T follicular helper cell (primary cell): ENCODE measurements around the gene IMMP2L.
"Not testable (repeated sequence)": the region's sequence is repeated elsewhere in the genome, so short reads cannot be mapped to it uniquely, and the experiment has no call there.

ENCODE experiments used
- DNase-seq: peaks from one replicate; pipeline ENCODE4 v3.0.0-alpha.2; 2020; ENCODE audit warnings: low read depth
- total RNA-seq, 2 experiments: gene quantifications; one replicate each; lab custom pipeline; 2026; lab: John Stamatoyannopoulos, UW

Gene IMMP2L
- total RNA-seq: 8.6 to 13.4 reads per million in 2 experiments

DNA sequence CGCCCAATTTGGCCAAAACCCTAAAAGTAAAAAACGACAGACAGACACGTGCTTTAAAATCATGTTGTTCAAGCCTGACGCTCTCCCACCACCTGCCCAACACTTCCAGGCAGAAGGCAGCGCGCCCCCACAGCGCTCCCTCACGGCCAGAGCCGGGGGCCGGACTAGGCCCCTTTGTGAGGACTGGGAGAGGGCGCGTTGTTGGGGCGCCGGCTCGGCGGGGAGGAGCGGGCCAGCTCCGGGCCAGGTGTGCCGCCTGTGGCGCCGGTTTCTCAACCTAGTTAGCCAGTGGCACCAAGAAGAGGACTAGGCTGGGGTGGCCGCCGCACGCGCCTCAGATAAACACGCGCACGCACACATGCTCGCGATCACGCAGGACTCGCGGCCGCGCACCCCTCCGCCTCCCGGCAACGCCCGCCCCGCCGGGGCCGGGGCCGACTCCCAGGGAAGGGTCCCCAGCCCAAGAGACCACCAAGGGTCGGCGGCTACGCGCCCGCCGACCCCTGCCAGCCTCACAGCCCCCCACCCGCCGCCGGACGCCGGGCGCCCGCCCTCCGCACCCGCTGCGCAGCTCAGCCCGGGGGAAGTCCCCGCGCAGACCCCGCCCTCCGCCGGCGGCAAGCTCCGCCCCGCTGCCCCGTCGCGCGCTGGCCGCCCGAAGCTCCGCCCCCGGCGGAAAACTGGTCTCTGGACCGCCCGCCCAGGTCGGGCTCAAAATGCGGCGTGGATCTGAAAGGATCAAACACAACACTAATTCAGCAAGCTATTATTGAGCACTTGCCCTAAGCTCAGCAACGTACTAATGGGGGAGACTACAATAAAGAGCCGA lies at the start of gene IMMP2L:
IMMP2L (minus strand) TSS at position 589 of the 829 bp plus-strand sequence.
- peak; percentile 80 for DNase-seq

DNA sequence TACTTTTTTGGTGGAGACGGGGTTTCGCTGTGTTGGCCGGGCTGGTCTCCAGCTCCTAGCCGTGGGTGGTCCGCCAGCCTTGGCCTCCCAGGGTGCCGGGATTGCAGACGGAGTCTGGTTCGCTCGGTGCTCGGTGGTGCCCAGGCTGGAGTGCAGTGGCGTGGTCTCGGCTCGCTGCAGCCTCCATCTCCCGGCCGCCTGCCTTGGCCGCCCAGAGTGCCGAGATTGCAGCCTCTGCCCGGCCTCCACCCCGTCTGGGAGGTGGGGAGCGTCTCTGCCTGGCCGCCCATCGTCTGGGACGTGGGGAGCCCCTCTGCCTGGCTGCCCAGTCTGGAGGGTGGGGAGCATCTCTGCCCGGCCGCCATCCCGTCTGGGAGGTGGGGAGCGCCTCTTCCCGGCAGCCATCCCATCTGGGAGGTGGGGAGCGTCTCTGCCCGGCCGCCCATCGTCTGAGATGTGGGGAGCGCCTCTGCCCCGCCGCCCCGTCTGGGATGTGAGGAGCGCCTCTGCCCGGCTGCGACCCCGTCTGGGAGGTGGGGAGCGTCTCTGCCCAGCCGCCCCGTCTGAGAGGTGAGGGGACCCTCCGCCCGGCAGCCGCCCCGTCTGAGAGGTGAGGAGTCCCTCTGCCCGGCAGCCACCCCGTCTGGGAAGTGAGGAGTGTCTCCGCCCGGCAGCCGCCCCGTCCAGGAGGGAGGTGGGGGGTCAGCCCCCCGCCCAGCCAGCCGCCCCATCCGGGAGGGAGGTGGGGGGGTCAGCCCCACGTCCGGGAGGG lies 47.4 kb upstream of the IMMP2L start:
- DNase-seq: not testable (repeated sequence)

DNA sequence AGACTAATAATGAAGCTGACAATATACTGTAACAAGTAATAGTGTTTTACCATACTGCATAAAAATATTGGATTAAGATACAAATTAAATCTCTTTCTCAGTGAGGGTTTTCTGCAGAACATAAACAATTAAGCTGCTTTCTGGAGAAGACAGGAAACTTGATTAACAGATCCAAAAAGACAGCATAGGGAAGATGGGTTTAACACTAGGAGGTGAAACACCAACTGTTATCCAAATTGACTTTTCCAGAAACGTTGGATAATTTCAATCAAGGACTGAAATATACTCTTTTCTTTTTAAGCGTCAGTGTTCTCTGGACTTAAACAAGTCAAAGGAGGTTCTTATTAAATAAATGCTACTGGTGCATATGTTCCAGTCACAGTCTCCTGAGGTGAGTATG lies 45.3 kb upstream of the IMMP2L start:
- no peak for DNase-seq

- DNase-seq: no peak
These were observed 43.0 kb upstream of the IMMP2L start for GRCh38 chr7:111605246-111605645.

- no peak for DNase-seq
These were observed 37.8 kb upstream of the IMMP2L start for GRCh38 chr7:111600091-111600490.

- no peak for DNase-seq
These were observed 33.5 kb upstream of the IMMP2L start for GRCh38 chr7:111595780-111596179.

DNA sequence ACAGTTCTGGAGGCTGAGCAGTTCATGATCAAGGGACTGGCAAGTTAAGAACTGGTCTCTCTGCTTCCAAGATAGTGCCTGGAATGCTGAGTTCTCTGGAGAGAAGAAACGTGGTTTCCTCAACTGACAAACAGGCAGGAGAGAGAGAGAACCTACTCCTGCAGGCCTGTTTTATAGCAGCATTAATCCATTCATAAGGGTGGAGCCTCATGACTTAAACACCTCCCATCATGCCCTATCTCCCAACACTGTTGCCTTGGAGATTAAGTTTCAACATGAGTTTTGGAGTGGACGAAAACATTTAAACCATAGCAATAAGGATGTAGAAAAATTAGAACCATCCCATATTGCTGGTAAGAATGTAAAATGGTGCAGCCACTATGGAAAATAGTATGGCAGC lies 32.3 kb upstream of the IMMP2L start:
- DNase-seq: no peak

DNA sequence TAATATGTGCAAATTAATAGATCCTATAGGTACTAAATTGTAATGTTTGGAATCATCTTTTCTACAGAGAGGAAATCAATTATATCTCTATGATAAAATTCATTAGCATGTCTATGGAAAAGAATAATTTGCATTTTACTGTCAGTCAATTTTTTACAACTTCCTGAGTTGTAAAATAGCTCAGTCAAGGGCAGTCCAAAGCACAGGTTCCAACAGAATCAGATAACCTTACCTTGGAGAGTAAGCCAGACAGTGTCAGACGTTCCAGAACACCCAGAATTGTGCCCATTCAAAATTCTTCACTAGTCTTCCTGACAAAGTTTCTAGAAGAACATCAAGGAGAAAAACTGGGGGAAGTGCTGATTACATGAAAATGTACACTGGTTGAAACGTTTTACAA lies 31.1 kb upstream of the IMMP2L start:
- no peak for DNase-seq

GRCh38 chr7:111588065-111588433 lies 25.8 kb upstream of the IMMP2L start:
- DNase-seq: no peak

DNA sequence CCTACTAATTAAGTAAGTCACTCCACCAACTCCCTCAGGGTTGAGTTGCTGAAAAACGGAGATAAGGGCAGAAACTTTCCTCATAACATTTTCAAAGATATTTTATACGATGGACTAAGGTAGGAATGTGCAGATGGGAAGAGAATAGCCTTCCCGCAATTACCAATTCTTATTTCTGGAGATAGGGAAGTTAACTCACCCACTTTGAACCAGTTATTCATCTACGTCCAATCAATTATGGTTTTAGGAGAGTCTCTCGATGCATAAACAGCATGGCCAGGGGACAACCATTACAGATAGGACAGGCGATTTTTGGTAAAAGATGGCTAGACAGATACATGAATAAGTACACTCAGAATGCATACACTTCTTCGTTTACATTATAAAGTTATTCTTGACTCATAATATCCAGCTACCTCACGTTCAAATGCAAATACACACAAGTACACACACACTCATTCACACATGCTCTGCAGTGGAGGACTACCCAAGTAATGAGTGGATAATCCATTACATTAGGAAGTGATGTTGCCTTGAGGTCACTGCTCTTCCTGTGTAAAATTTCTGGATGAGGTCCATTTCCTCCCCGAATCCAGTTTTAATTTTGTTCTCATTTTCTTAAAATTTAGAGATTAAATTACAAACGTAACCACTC lies 25.2 kb upstream of the IMMP2L start:
- no peak for DNase-seq

DNA sequence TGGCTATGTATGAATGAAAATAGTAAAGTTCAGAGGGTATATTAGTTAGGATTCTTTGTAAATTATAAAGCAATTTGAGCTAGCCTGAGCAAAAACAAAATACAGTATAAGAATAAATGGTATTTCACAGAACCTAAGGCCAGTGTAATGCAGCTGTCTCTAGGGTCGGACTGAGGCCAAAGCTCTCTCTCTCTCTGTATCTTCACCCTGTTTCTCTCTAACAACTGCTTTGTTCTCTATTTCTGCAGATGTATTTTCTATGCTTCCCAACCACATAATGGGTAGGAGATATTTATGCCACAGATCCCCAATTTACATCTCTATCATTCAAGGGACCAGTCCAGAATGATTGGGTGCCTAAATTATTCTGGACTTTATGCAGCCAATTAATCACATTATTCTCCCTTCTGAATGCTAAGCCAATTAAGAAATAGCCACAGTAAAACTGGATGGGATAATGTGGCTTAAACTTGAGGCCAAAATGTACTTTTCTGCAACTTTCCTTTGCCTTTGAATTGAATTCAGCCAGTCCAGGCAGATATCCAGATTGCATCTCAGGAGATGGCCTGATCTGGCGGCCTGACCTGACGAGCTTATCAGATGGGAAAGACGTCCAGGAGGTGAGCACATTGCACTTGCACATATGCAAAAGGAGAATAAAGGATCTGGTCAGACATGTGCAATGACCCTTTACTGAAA lies 24.6 kb upstream of the IMMP2L start:
- DNase-seq: no peak

DNA sequence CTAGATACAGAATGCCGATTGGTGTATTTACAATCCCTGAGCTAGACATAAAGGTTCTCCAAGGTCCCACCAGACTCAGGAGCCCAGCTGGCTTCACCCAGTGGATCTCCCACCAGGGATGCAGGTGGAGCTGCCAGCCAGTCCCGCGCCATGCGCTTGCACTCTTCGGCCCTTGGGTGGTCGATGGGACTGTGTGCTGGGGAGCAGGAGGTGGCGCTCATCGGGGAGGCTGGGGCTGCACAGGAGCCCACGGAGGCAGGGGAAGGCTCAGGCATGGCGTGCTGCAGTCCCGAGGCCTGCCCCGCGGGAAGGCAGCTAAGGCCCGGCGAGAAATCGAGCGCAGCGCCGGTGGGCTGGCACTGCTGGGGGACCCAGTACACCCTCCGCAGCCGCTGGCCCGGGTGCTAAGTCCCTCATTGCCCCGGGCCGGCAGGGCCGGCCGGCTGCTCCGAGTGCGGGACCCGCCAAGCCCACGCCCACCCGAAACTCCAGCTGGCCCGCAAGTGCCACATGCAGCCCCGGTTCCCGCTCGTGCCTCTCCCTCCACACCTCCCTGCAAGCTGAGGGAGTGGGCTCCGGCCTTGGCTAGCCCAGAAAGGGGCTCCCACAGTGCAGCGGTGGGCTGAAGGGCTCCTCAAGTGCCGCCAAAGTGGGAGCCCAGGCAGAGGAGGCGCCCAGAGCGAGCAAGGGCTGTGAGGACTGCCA lies 19.6 kb upstream of the IMMP2L start:
- DNase-seq: not testable (repeated sequence)

DNA sequence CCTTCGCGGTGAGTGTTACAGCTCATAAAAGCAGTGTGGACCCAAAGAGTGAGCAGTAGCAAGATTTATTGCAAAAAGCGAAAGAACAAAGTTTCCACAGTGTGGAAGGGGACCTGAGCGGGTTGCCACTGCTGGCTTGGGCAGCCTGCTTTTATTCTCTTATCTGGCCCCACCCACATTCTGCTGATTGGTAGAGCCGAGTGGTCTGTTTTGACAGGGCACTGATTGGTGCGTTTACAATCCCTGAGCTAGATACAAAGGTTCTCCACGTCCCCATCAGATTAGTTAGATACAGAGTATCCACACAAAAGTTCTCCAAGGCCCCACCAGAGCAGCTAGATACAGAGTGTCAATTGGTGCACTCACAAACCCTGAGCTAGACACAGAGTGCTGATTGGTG lies 18.9 kb upstream of the IMMP2L start:
- DNase-seq: not testable (repeated sequence)

GRCh38 chr7:111578754-111579153 lies 16.5 kb upstream of the IMMP2L start:
- no peak for DNase-seq

DNA sequence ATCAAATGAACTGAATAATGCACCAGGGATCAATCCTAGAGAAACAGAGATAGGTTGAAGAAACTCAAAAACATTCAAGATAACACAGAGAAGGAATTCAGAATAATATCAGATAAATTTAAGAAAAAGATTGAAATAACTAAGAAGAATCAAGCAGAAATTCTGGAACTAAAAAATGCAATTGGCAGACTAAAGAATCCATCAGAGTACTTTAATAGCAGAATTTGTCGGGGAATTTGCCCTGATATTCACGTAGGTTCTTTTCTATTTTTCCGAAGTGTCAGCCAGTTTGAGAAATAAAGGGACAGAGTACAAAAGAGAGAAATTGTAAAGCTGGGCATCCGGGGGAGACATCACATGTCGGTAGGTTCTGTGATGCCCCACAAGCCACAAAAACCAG lies 9.4 kb upstream of the IMMP2L start:
- no peak for DNase-seq

DNA sequence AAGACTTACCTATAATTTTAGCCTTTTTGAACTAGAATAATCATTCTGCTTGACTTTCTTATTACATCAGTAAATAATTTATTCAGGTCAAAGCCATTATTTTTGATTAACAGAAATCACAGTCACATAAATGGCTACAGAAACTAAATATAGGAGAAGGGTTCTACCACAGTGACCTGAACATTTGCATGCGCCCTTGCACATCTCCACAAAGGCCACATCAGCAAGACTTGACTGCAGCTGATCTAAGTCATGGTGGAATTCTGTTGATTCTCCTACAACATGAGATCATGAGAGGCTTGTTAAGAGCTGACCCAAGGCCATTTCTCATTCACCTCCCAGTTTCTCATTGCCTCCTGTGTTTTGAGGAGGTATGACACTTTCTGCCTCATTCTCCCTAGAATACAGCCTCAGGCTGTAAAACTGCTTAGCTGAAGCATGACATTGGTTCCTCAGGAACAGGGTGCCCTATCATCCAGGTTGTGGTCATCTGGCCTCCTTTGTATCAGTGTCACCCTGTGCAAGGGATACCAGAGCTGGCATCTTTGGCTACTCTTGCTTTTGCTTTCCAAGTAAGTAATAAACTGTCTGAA lies 6.7 kb upstream of the IMMP2L start:
- no peak for DNase-seq

DNA sequence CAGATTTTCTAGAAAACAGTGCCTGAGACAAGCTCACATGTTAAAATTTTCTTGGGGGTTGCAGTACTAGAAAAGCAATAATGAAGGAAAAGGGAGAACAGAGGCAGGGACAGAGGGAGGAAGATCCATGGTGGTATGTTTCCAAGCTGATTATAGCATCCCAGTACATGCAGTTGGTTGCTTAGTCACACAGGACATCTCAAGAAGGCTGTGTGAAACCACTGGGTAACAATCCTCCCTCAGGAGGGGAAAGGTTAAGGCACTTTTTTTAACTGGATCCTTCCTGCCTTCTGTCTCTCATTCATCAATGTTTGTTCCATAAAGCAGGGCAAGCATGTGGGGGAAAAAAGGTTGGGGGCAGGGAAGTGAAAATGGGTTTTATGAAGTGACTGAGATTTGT lies 6.1 kb upstream of the IMMP2L start:
- no peak for DNase-seq

DNA sequence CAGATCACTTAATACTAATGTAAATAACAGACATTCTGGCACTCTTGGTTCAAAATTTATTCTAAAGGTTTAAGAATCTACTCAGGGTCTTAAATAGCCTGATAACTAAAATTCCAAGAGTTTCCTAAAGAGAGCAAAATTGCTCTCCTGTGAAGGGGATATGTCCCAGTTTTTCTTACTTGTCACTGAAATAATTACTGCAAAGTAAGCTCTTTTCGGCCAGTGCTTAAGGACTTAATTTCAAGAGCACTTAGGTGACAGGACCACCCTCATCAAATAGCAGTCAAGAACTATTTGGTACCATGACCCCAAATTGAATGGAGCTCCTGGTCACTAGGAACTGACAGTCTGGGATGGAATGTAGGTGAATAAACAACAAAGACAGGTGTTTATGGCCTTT lies 1.8 kb upstream of the IMMP2L start:
- DNase-seq: no peak

GRCh38 chr7:111561654-111561903 lies 713 bp downstream of the IMMP2L start:
- no peak for DNase-seq

DNA sequence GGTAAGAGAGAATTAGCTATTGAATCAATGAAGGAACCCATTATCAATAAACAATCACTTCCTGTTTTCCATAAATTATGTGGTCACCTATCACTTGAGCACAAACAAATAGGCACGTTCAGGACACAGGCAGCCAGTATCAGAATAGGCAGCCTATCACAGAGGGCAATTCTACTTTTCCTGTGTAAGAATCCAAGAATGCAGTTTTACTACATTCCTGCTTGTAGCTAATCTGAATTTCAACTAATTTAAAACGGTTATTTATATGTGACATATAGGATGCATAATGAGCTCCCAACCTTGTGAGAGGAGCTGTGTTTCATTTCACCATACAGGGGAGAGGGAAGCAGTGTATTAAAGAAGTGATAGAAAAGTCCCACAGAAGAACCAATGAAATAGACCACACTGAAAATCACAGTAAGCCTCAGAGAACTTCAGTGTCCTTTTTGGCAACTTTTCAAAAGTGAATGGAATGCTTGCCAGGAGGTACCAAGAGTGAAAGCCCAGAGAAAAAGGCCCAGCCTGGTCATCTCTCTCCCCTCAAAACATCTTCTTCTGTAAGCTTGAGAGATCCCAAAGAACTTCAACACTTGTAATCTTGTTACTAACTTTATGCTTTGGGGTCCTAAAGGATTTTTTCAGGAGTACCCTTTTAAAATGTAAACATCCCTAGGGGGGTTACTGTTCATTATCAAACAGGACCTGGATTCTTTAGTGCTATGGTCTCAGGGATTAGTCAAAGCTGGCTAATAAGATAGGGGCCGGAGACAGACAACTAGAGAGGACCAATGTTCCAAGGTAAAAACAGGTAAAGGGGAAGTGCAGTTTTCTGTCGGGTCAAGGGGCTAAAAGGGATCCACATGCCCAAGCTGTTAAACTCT lies 1.3 kb downstream of the IMMP2L start:
- DNase-seq: no peak
